HG03095 (cell line): ENCODE results near the gene GGACT.
A peak's percentile ranks its signal among the peaks of the same experiment; 100 is the strongest.
"Not testable (repeated sequence)": the region's sequence is repeated elsewhere in the genome, so short reads cannot be mapped to it uniquely, and the experiment has no call there.

Source experiments
- ATAC-seq: cut with Tn5 transposase; IDR thresholded peaks from one replicate; pipeline ENCODE4 v1.9.1; 2021; ENCODE audit warnings: moderate library complexity; ENCODE audit not compliant: unreplicated experiment

The GGACT gene

GRCh38 chr13:100601716-100602115 lies 13.1 kb upstream of the GGACT start:
- ATAC-seq = no peak

GRCh38 chr13:100600915-100601314 lies 12.3 kb upstream of the GGACT start:
- ATAC-seq = no peak

GRCh38 chr13:100600461-100600860 lies 11.9 kb upstream of the GGACT start:
- ATAC-seq = no peak

- no peak for ATAC-seq
Measured at GRCh38 chr13:100597253-100597652, 8.7 kb upstream of the GGACT start.

- ATAC-seq = no peak
Measured at GRCh38 chr13:100596516-100596915, 7.9 kb upstream of the GGACT start.

- ATAC-seq = no peak
Measured at GRCh38 chr13:100594731-100595130, 6.1 kb upstream of the GGACT start.

- no peak for ATAC-seq
Measured at GRCh38 chr13:100594255-100594654, 5.7 kb upstream of the GGACT start.

- ATAC-seq = no peak
Measured at GRCh38 chr13:100589178-100589725, 663 bp upstream of the GGACT start.

GRCh38 chr13:100584896-100585295 lies 3.7 kb downstream of the GGACT start:
- ATAC-seq = no peak

- ATAC-seq = no peak
Measured at GRCh38 chr13:100581504-100581903, 7.1 kb downstream of the GGACT start.

GRCh38 chr13:100581030-100581429 lies 7.6 kb downstream of the GGACT start:
- ATAC-seq = no peak

GRCh38 chr13:100580045-100580444 lies 8.5 kb downstream of the GGACT start:
- ATAC-seq = no peak

GRCh38 chr13:100577239-100577638 lies 11.3 kb downstream of the GGACT start:
- not testable (repeated sequence) for ATAC-seq

- peak; percentile 96 for ATAC-seq
Measured at GRCh38 chr13:100573121-100573520, 15.5 kb downstream of the GGACT start.

GRCh38 chr13:100566543-100566942 lies 22.0 kb downstream of the GGACT start:
- ATAC-seq = no peak

- no peak for ATAC-seq
Measured at GRCh38 chr13:100565286-100565685, 23.3 kb downstream of the GGACT start.

- no peak for ATAC-seq
Measured at GRCh38 chr13:100564444-100565223, 24.0 kb downstream of the GGACT start.

- ATAC-seq = no peak
Measured at GRCh38 chr13:100563779-100564178, 24.8 kb downstream of the GGACT start.

GRCh38 chr13:100561599-100562204 lies 26.9 kb downstream of the GGACT start:
- ATAC-seq = no peak

- ATAC-seq = no peak
Measured at GRCh38 chr13:100561158-100561499, 27.5 kb downstream of the GGACT start.

- ATAC-seq = no peak
Measured at GRCh38 chr13:100560498-100561157, 28.0 kb downstream of the GGACT start.

GRCh38 chr13:100559886-100560285 lies 28.7 kb downstream of the GGACT start:
- ATAC-seq = no peak
